Endothelial cell of umbilical vein (primary cell): ENCODE data around the gene HUWE1. TPM values are rescaled to one million over a fixed set of nuclear protein-coding genes. Genes with fewer than 3 reads are reported as not detected.

Source experiments
- BruUV-seq: library from RNA; stranded (reverse); fragments of 400-500 nt; replicated peaks from 2 replicates; lab custom pipeline; 2021; lab: Mats Ljungman, UMichigan
- CTCF ChIA-PET: fragments of 300-600, 350-600 bp; sonication (Branson Sonifier 250); formaldehyde crosslinking; loops from one replicate; lab custom pipeline; 2021; ENCODE audit warnings: antibody characterized with exemption, inconsistent platforms; lab: Charles Lee
- POLR2A ChIA-PET: fragments of 300-600, 350-600 bp; sonication (Branson Sonifier 250); formaldehyde crosslinking; loops from one replicate; lab custom pipeline; 2021; ENCODE audit warnings: antibody characterized with exemption, inconsistent platforms; lab: Charles Lee
- DNase-seq: peaks from one replicate; pipeline ENCODE4 v3.0.0-alpha.2; 2011; ENCODE audit warnings: low read depth, low spot score
- FAIRE-seq: peaks from 2 replicates; lab custom pipeline; 2011; peaks lifted over from hg19 to GRCh38; lab: Jason Lieb, UNC
- H2AFZ ChIP-seq: 2 replicates; pipeline ENCODE4 v1.6.0; 2012; ENCODE audit warnings: low read depth, low read length, control low read depth, inconsistent platforms
- H3K27ac ChIP-seq: 2 replicates; pipeline ENCODE4 v1.5.1; 2011; ENCODE audit warnings: low read depth, mild to moderate bottlenecking, control low read depth, low read length, moderate library complexity; ENCODE audit not compliant: insufficient read depth
- H3K27me3 ChIP-seq, 2 experiments: 2 replicates each; pipeline versions ENCODE4 v1.6.0 to v1.6.1; 2011; ENCODE audit warnings: low read length in 2 of 2, mixed read lengths in 1 of 2; ENCODE audit not compliant: control insufficient read depth in 2 of 2, insufficient read depth in 2 of 2
- H3K36me3 ChIP-seq, 2 experiments: 2 replicates in 1 of 2; 3 replicates in 1 of 2; pipeline ENCODE4 v1.5.1; 2011; ENCODE audit warnings: low read length in 2 of 2, mild to moderate bottlenecking in 1 of 2, moderate library complexity in 1 of 2; ENCODE audit not compliant: control insufficient read depth in 2 of 2, insufficient read depth in 2 of 2; ENCODE audit errors: extremely low read depth in 1 of 2
- H3K4me1 ChIP-seq: 3 replicates; pipeline ENCODE4 v1.5.1; 2011; ENCODE audit warnings: mild to moderate bottlenecking, low read length; ENCODE audit not compliant: control insufficient read depth, insufficient read depth; ENCODE audit errors: extremely low read depth
- H3K4me2 ChIP-seq: 2 replicates; pipeline ENCODE4 v1.6.1; 2011; ENCODE audit warnings: low read length, control low read depth, mixed read lengths; ENCODE audit not compliant: insufficient read depth
- H3K4me3 ChIP-seq, 3 experiments: fragments of 200-600 bp in 1 of 3; sonication (generic), shearing (Covaris generic) in 1 of 3; replicated peaks in 1 of 3; 2 replicates each; pipeline ENCODE4 v1.5.1; 2011 to 2016; ENCODE audit warnings: control low read depth in 3 of 3, low read length in 3 of 3, mild to moderate bottlenecking in 2 of 3, inconsistent platforms in 1 of 3, low read depth in 1 of 3, moderate library complexity in 1 of 3; ENCODE audit not compliant: insufficient read depth in 1 of 3
- H3K79me2 ChIP-seq: 2 replicates; pipeline ENCODE4 v1.6.0; 2012; ENCODE audit warnings: low read length, inconsistent platforms; ENCODE audit not compliant: control insufficient read depth, insufficient read depth
- H3K9ac ChIP-seq: replicated peaks from 2 replicates; pipeline ENCODE3; 2011; ENCODE audit warnings: low read length, control low read depth; ENCODE audit not compliant: insufficient read depth; ENCODE audit errors: extremely low read depth
- H3K9me1 ChIP-seq: replicated peaks from 3 replicates; pipeline ENCODE4 v1.6.0; 2011; ENCODE audit warnings: mild to moderate bottlenecking, low read length; ENCODE audit not compliant: control insufficient read depth, insufficient read depth; ENCODE audit errors: extremely low read depth
- H3K9me3 ChIP-seq: replicated peaks from 2 replicates; pipeline ENCODE4 v1.5.1; 2012; ENCODE audit warnings: low read length, inconsistent platforms; ENCODE audit not compliant: control insufficient read depth, insufficient read depth
- H4K20me1 ChIP-seq: replicated peaks from 2 replicates; pipeline ENCODE3; 2011; ENCODE audit warnings: mild to moderate bottlenecking, low read length; ENCODE audit not compliant: control insufficient read depth, insufficient read depth; ENCODE audit errors: extremely low read depth
- CTCF ChIP-seq, 2 donors: IDR thresholded peaks; 1 replicate in 1 of 2; 2 replicates in 1 of 2; pipeline ENCODE4 v1.5.1; 2011; ENCODE audit warnings: low read length in 2 of 2, mild to moderate bottlenecking in 2 of 2, moderate library complexity in 2 of 2, control low read depth in 1 of 2, inconsistent platforms in 1 of 2, low read depth in 1 of 2; ENCODE audit not compliant: insufficient read depth in 1 of 2; ENCODE audit errors: extremely low read depth in 1 of 2
- EZH2 ChIP-seq: IDR thresholded peaks from 2 replicates; pipeline ENCODE4 v1.6.1; 2012; ENCODE audit warnings: borderline replicate concordance, low read depth, mild to moderate bottlenecking, moderate library complexity, low read length, inconsistent platforms; ENCODE audit not compliant: severe bottlenecking
- FOS ChIP-seq: IDR thresholded peaks from 2 replicates; pipeline ENCODE4 v1.6.1; 2011; ENCODE audit warnings: mild to moderate bottlenecking, low read length, moderate library complexity, borderline replicate concordance; ENCODE audit not compliant: insufficient read depth
- GATA2 ChIP-seq: IDR thresholded peaks from 2 replicates; pipeline ENCODE4 v1.7.0; 2011; ENCODE audit warnings: low read depth, mild to moderate bottlenecking, moderate library complexity, mixed read lengths, low read length; ENCODE audit not compliant: insufficient read length, insufficient read depth
- JUN ChIP-seq: IDR thresholded peaks from 2 replicates; pipeline ENCODE4 v1.6.1; 2011; ENCODE audit warnings: borderline replicate concordance, low read depth; ENCODE audit not compliant: insufficient read length, insufficient read depth
- MAX ChIP-seq: IDR thresholded peaks from 2 replicates; pipeline ENCODE4 v1.6.1; 2011; ENCODE audit not compliant: insufficient read depth, insufficient read length
- MYC ChIP-seq: IDR thresholded peaks from one replicate; pipeline ENCODE4 v1.6.1; 2011; ENCODE audit warnings: mild to moderate bottlenecking, low read depth, low read length
- POLR2A ChIP-seq: IDR thresholded peaks from 2 replicates; pipeline ENCODE4 v1.6.1; 2012; ENCODE audit warnings: low read depth, mild to moderate bottlenecking, control low read depth, low read length
- POLR2AphosphoS5 ChIP-seq: IDR thresholded peaks from 2 replicates; pipeline ENCODE4 v1.6.1; 2012; ENCODE audit warnings: low read depth, mild to moderate bottlenecking, control low read depth, low read length, moderate library complexity; ENCODE audit not compliant: insufficient read depth
- dilution Hi-C: fragments of 300-500 bp; cut with MboI; formaldehyde crosslinking; loops from one replicate; pipeline ENCODE4 v1.15.0; 2019; ENCODE audit warnings: low sequenced_read_pairs; ENCODE audit not compliant: extremely low pct_ligation_motif_present
- intact Hi-C: fragments of 100-400 bp; cut with micrococcal nuclease; formaldehyde crosslinking; loops from one replicate; pipeline ENCODE4 v1.10.0; 2022
- polyA plus RNA-seq, 4 experiments: library from polyadenylated mRNA; depleted of rRNA in 3 of 4; stranded (reverse) in 3 of 4; unstranded in 1 of 4; fragments of >200 nt; gene quantifications; 2 replicates each; pipeline versions ENCODE4 v1.2.1 to v1.2.3, GENCODE V29; 2011 to 2012; ENCODE audit warnings: missing spikeins in 1 of 4
- total RNA-seq: library from RNA; stranded (reverse); gene quantifications from 2 replicates; pipeline ENCODE4 v1.2.3, GENCODE V29; 2021

HUWE1 gene
- total and polyA plus RNA-seq, 2 donors (not counting 3 experiments of a cell fraction or from before 2014, with no cell fraction given) = 66.6 to 210 TPM

- H3K4me1 ChIP-seq = no peaks in the 10 kb centered on the region
- no TSS peak for BruUV-seq
- peaks cover 11 to 15% of the 10 kb centered on the region in 2 experiments for H3K36me3 ChIP-seq
- no peak for FAIRE-seq
- H3K4me3 ChIP-seq = no peak overlapping the region
- TF ChIP-seq GATA2 = no peak
- no peak for TF ChIP-seq POLR2AphosphoS5
- no peak for TF ChIP-seq FOS
- TF ChIP-seq MYC = no peak
- no peak for TF ChIP-seq JUN
- TF ChIP-seq MAX = no peak
- no peak for TF ChIP-seq POLR2A
- TF ChIP-seq CTCF (IDR thresholded peaks at IDR 0.05; ENCODE audit: extremely low read depth in 1 of 2, insufficient read depth in 1 of 2, low read depth in 1 of 2, low read length in 2 of 2) = no peak
- TF ChIP-seq EZH2 = no peak
- DNase-seq = no peak
- dilution Hi-C loops = no loop called here
- CTCF ChIA-PET = no interaction called here
- peaks cover 13% of the 10 kb centered on the region for H3K79me2 ChIP-seq
- H3K9me1 ChIP-seq = no peaks in the 10 kb centered on the region
- H3K9ac ChIP-seq = no peak overlapping the region
- H4K20me1 ChIP-seq = no peaks in the 10 kb centered on the region
- intact Hi-C loops = no loop called here
- POLR2A ChIA-PET = no interaction called here
- H2AFZ ChIP-seq = no peak overlapping the region
- no peaks in the 10 kb centered on the region for H3K27me3 ChIP-seq
- no peaks in the 10 kb centered on the region for H3K9me3 ChIP-seq
- H3K27ac ChIP-seq = no peak overlapping the region
- no peak overlapping the region for H3K4me2 ChIP-seq
Observed at GRCh38 chrX:53630261-53630660, 56.3 kb downstream of the HUWE1 start.
